Suprapubic skin (tissue), 3 donors: Measurements from ENCODE around the gene RXFP4.

ENCODE experiments used
- CTCF ChIP-seq, 2 donors: fragments of 200-600 bp in 1 of 2; fragments of 450-650 bp in 1 of 2; sonication (generic) in 1 of 2; IDR thresholded peaks; one replicate each; pipeline ENCODE4 v1.5.1; 2016 to 2019; ENCODE audit warnings: antibody characterized with exemption in 2 of 2, mild to moderate bottlenecking in 1 of 2, moderate library complexity in 1 of 2
- EP300 ChIP-seq: sonication (generic); formaldehyde crosslinking; IDR thresholded peaks from one replicate; pipeline ENCODE4 v1.6.1; 2017; ENCODE audit warnings: antibody characterized with exemption

DNA sequence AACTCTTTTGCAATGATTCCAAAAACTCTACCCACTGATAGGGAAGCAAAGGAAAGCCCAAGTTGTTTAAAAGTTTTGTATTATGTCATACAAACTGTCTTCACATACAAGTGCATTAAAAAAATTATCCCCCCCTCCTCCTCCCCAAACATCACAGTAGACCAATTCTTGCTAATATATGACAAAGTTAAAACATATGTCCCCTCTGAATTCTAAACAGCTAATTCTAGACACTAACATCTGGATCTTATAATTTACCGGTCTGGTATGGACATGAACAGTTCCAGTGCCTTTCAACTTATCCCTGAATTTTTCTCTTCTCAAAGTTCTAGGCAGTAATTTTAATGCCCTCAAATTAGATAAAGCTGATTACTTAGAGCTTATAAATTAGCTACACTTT, 43.7 kb upstream of the RXFP4 start:
- no peak for TF ChIP-seq CTCF (IDR thresholded peaks at IDR 0.05)
- no peak for TF ChIP-seq EP300
